ENCODE data around the gene ACOXL.

DNA sequence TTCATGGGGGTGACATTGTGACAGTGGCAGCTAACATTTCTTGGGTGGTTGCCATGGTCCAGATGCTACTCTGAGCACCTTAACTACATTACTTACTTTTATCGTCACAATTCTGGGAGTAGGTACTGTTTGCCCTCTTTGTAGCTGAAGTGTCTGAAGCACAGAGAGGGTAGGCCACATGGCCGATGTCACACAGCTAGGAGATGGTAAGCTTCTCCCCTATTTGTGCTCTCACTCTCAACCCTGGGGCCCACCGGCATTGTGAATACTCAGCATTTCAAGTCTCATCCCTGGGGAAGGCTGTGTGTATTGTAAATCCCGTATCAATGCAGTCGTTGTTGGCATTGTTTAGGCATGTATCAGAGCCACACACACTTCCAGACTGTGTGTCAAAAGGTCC, 136.6 kb downstream of the ACOXL start:
- TF ChIP-seq, protein P1, sequence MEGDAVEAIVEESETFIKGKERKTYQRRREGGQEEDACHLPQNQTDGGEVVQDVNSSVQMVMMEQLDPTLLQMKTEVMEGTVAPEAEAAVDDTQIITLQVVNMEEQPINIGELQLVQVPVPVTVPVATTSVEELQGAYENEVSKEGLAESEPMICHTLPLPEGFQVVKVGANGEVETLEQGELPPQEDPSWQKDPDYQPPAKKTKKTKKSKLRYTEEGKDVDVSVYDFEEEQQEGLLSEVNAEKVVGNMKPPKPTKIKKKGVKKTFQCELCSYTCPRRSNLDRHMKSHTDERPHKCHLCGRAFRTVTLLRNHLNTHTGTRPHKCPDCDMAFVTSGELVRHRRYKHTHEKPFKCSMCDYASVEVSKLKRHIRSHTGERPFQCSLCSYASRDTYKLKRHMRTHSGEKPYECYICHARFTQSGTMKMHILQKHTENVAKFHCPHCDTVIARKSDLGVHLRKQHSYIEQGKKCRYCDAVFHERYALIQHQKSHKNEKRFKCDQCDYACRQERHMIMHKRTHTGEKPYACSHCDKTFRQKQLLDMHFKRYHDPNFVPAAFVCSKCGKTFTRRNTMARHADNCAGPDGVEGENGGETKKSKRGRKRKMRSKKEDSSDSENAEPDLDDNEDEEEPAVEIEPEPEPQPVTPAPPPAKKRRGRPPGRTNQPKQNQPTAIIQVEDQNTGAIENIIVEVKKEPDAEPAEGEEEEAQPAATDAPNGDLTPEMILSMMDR (IDR thresholded peaks at IDR 0.05; ENCODE audit: control extremely low read depth in 1 of 3, insufficient read depth in 1 of 3, low read depth in 1 of 3, low read length in 3 of 3): no peak
- TF ChIP-seq POLR2A (IDR thresholded peaks at IDR 0.05; ENCODE audit: control extremely low read depth in 1 of 2, low read depth in 2 of 2, low read length in 2 of 2) (no peak), EZH2 (IDR thresholded peaks at IDR 0.05; ENCODE audit: low read depth, low read length, severe bottlenecking) (no peak), HDAC6 (IDR thresholded peaks at IDR 0.05; ENCODE audit: low read depth, low read length) (no peak), YY1 (IDR thresholded peaks at IDR 0.05; ENCODE audit: low read depth, low read length) (no peak), GABPA (IDR thresholded peaks at IDR 0.05; ENCODE audit: borderline replicate concordance, insufficient read depth, low read length) (no peak), SP2 (IDR thresholded peaks at IDR 0.05; ENCODE audit: low read length) (no peak), TEAD4 (IDR thresholded peaks at IDR 0.05; ENCODE audit: low read depth, low read length) (no peak), RXRA (IDR thresholded peaks at IDR 0.05; ENCODE audit: insufficient read depth, low read depth, low read length) (no peak), TBP (IDR thresholded peaks at IDR 0.05; ENCODE audit: low read depth, low read length) (no peak), POLR2AphosphoS5 (IDR thresholded peaks at IDR 0.05; ENCODE audit: low read depth, low read length) (no peak), KDM5A (IDR thresholded peaks at IDR 0.05; ENCODE audit: low read length) (no peak), BRCA1 (IDR thresholded peaks at IDR 0.05; ENCODE audit: low read depth, low read length) (no peak)
